IPS-15b (cell line): ENCODE results near the gene INSYN1.
"Not testable (repeated sequence)": the region's sequence is repeated elsewhere in the genome, so short reads cannot be mapped to it uniquely, and the experiment has no call there.

Source experiments
- H3K27me3 ChIP-seq: one replicate; pipeline ENCODE4 v1.6.1; 2013; ENCODE audit warnings: low read length; ENCODE audit not compliant: control insufficient read depth, insufficient read depth
- H3K36me3 ChIP-seq: one replicate; pipeline ENCODE4 v1.6.1; 2013; ENCODE audit warnings: low read length; ENCODE audit not compliant: control insufficient read depth, insufficient read depth
- H3K4me1 ChIP-seq: one replicate; pipeline ENCODE4 v1.6.1; 2013; ENCODE audit warnings: mild to moderate bottlenecking, low read length; ENCODE audit not compliant: control insufficient read depth, insufficient read depth
- H3K4me3 ChIP-seq: one replicate; pipeline ENCODE4 v1.5.1; 2013; ENCODE audit warnings: low read depth, low read length
- H3K9ac ChIP-seq: one replicate; pipeline ENCODE4 v1.6.1; 2013; ENCODE audit warnings: low read depth, mild to moderate bottlenecking, low read length
- H3K9me3 ChIP-seq: one replicate; pipeline ENCODE4 v1.6.1; 2013; ENCODE audit warnings: mild to moderate bottlenecking, low read length; ENCODE audit not compliant: control insufficient read depth, insufficient read depth

Gene INSYN1

DNA sequence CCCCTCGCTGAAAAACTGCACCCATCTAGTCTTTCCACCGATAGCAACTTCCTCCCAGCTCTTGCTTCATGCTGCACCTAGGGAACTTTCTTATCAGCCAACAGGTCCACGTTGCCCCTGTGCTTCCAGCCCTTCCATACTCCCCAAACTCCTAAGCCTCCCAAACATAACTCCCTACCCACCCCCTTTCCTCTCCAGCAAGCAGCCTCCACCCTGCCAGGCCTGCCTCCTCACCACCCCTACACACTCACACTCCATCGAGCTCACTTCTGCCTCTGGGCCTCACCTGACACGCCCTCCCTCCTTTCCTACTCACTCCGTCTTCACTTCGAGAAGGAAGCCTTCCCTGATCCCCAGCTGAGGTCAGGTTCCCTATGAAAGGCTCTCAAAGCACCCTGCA lies 8.1 kb downstream of the INSYN1 start:
- no peak overlapping the region for H3K9ac ChIP-seq
- H3K27me3 ChIP-seq, result no peaks in the 10 kb centered on the region
- no peak overlapping the region for H3K4me3 ChIP-seq
- no peaks in the 10 kb centered on the region for H3K36me3 ChIP-seq
- peaks cover 3% of the 10 kb centered on the region for H3K4me1 ChIP-seq
- H3K9me3 ChIP-seq, result no peaks in the 10 kb centered on the region

DNA sequence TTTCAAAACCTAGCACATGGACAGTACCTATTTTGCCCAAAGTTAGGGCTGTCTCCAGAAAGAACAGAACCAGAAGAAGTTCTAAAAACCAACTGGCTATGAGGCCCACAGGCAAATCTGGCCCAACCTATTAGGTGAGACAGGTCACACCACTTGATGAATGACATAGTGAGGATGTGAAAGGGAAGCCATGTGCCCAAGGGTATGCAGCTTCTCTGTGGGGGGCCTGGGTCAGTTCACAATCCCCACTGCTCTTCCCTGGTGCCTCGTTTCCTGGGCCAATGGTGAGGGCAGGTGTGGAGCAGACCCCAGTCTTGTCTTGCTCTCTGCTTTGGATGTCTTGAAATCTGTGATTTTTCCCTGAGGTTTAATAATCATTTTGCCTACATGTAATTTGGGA lies 8.9 kb downstream of the INSYN1 start:
- H3K4me1 ChIP-seq, result peaks cover 3% of the 10 kb centered on the region
- H3K36me3 ChIP-seq, result no peaks in the 10 kb centered on the region
- no peak overlapping the region for H3K4me3 ChIP-seq
- no peaks in the 10 kb centered on the region for H3K9me3 ChIP-seq
- H3K9ac ChIP-seq, result no peak overlapping the region
- no peaks in the 10 kb centered on the region for H3K27me3 ChIP-seq

DNA sequence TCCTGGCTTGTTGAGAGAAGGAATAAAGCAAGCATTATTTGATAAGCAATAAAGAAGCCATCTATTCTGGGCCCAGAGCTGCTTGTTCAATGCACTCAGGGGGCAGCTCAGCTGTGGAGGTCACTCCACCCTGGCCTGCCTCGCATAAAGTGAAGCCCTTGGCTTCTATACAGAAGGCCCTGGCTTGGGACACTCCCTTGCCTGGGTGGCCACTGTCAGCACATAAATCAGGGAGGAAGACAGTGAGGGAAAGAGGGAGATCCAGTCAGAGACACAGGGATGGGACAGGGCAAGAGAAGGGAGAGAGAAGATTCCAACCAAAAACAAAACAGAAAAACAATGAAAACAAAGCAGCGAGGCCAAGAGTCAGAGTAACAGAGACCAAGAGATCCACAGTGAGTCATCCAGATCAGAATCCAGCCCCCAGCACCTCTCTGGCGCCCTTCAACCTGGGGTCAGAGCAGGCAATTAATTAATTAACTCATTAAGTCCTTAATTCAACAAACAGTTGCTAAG lies 11.8 kb downstream of the INSYN1 start:
- H3K9me3 ChIP-seq, result no peaks in the 10 kb centered on the region
- H3K4me3 ChIP-seq, result no peak overlapping the region
- H3K9ac ChIP-seq, result no peak overlapping the region
- H3K4me1 ChIP-seq, result peaks cover 3% of the 10 kb centered on the region
- H3K27me3 ChIP-seq, result no peaks in the 10 kb centered on the region
- H3K36me3 ChIP-seq, result no peaks in the 10 kb centered on the region

DNA sequence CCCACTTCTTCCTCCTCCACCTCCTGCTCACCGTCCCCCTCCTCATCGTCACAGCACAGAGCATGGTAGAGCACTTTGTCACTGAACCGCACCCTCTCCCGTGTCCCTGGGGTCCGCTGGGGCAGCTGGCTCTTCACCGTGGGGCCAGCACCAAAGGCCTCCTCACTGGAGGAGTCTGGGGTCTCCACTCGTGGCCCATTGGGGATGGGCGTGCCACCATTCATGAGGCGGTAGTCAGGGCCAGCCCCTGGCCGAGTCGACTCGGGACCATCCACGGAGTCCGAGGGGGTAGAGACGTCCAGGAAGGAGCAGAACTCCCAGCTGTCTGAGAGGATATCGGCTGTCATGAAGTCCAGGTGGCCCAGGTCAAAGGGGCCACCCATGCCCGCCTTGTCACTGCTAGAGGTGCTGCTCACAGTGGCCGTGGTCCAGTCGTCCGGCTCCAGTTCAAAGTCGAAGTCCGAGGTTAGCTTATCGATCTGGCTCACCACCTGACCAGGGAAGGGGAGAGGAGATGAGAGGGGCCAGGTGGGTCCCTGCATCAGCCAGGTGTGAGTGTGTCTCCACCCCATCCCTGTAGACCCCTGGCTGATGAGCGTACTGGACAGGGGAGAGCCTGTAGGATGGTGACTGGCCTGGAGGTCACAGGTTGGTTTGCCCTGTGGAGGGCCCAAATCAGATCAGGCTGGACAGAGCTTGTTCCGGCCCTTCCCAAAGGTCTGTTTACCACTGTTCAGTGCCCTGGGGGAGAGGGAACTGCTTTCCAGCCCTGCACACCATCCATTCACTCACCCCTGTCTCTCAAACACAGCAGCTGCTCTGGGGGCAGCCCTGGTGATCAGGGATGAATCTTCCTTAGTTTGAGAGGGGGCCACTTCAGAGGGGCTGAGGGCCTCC lies 12.8 kb downstream of the INSYN1 start:
- no peaks in the 10 kb centered on the region for H3K36me3 ChIP-seq
- H3K27me3 ChIP-seq, result no peaks in the 10 kb centered on the region
- H3K4me1 ChIP-seq, result peaks cover 3% of the 10 kb centered on the region
- no peak overlapping the region for H3K9ac ChIP-seq
- H3K4me3 ChIP-seq, result no peak overlapping the region
- H3K9me3 ChIP-seq, result no peaks in the 10 kb centered on the region

DNA sequence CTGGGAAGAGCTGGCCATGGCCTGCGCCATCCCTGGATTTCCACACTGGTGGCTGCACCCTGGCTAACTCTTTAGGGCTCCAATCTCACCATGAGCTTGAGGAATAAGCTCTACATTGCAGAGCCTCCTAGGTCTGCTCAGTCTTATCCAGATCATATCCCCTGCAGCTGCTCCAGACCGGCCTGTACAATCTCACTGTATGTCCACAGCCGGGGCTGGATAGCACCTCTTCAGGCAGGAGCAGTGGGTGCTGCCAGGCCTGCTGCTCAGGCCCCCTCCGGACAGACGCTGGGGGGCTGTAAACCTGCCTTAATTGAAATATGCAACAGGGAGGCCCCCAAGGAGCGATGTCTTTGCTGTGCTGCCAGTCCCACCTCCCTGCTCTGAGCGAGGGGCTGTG lies 15.6 kb downstream of the INSYN1 start:
- H3K9me3 ChIP-seq, result no peaks in the 10 kb centered on the region
- H3K9ac ChIP-seq, result no peak overlapping the region
- H3K4me1 ChIP-seq, result no peaks in the 10 kb centered on the region
- no peak overlapping the region for H3K4me3 ChIP-seq
- no peaks in the 10 kb centered on the region for H3K27me3 ChIP-seq
- H3K36me3 ChIP-seq, result no peaks in the 10 kb centered on the region

DNA sequence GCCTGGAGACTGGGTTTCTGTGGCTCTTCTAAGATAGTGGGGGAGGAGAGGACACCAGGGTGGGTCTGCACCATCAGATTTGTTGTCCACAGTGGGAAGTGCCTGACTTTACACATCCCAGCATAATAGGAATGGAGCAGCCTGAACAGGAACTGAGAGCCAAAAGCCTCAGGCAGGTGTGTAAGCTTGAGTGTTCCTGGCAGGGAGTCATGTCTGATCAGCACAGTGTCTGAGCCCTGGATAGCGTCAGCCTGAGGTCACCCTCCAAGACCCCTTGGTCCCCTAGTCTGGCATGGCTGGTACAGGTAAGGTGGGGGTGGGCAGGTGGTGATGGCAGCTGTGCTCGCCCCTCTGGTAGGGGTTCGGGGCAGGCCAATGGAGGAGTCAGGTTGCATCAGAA lies 20.2 kb downstream of the INSYN1 start:
- H3K4me1 ChIP-seq, result no peaks in the 10 kb centered on the region
- no peaks in the 10 kb centered on the region for H3K9me3 ChIP-seq
- H3K36me3 ChIP-seq, result no peaks in the 10 kb centered on the region
- H3K27me3 ChIP-seq, result no peaks in the 10 kb centered on the region
- no peak overlapping the region for H3K4me3 ChIP-seq
- H3K9ac ChIP-seq, result no peak overlapping the region

DNA sequence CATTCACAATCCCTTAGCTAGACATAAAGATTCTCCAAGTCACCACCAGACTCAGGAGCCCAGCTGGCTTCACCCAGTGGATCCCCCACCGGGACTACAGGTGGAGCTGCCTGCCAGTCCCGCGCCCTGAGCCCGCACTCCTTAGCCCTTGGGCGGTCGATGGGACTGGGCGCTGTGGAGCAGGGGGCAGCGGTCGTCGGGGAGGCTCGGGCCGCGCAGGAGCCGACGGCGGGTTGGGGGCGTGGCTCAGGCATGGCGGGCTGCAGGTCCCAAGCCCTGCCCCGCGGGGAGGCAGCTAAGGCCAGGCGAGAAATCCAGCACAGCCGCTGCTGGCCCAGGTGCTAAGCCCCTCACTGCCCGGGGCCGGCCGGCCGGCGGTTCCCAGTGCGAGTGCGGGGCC lies 21.1 kb downstream of the INSYN1 start:
- not testable (repeated sequence) for H3K4me1 ChIP-seq, H3K4me3 ChIP-seq, H3K36me3 ChIP-seq, H3K9me3 ChIP-seq, H3K9ac ChIP-seq, H3K27me3 ChIP-seq

DNA sequence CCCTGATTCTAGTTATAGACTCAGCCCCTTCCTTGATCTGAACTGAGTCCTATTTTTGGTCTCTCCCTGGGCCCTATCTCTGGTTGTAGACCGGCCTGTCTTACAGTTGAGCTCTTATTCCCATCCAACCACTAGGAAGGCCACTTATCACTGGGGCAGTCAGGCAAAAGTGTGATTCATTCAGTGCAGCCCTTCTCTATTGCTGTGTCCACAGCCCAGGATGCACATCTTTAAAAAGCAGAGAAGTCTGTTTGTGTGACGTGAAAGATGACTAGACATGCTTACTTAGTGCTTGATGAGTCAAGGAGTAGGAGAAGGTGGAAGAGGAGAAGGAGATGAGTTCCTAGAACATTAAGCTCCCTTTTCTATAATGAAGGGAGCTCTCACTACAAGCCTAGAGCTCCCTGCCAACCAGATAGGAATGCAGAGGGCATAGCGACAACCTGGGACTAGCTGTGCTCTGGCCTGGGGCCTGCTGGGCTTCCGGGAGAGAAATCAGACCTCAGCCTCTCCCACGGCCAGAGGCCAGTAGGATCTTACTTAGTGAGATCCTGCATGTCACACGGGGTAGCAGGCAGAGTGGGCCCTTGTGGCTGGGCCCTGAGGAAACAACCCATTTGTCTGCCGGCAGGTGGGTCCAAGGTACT lies 25.7 kb downstream of the INSYN1 start:
- H3K4me3 ChIP-seq, result no peak overlapping the region
- no peaks in the 10 kb centered on the region for H3K4me1 ChIP-seq
- no peak overlapping the region for H3K9ac ChIP-seq
- H3K9me3 ChIP-seq, result no peaks in the 10 kb centered on the region
- H3K27me3 ChIP-seq, result no peaks in the 10 kb centered on the region
- no peaks in the 10 kb centered on the region for H3K36me3 ChIP-seq

DNA sequence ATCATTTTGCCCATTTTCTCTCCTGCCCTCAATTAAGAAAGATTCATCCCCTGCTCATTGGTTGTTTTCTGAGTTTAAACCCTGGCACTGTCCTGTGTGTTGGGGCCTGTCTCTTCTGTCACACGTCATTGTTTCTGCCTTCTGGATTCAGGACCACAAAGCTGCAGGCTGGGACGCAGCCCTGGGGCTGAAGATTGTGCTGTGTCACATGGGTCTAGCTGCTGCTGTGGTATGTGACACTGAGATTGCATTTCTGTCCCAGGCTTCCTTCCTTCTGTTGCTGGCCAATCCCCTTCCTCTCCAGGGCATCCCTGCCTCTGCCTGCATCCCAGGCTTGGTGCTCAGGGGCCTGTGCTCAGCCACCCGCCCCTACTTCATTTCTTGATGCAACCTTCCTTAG lies 28.9 kb downstream of the INSYN1 start:
- Histone ChIP-seq H3K36me3 (no peaks in the 10 kb centered on the region), H3K27me3 (no peaks in the 10 kb centered on the region), H3K9ac (no peak overlapping the region), H3K4me3 (no peak overlapping the region), H3K4me1 (no peaks in the 10 kb centered on the region), H3K9me3 (no peaks in the 10 kb centered on the region)

DNA sequence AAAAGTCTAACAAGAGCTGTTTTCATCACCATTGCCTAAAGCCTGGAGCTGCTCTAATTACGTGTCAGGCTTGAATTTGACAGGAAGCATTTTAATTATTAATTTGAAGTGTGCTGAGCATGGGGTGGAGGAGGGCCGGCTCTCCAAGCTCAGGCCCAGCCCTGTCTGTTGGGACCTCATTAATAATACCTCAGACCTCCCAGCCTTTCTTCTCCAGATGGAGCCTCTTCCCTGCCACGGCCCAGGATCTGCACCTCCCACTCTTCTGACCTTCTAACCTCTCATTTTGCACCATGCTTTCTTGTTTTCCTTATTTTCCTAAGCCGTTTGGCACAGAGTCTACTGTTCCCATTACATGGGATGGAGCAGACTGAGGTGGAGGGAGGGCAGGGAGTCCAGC lies 30.0 kb downstream of the INSYN1 start:
- H3K9me3 ChIP-seq, result no peaks in the 10 kb centered on the region
- H3K4me3 ChIP-seq, result no peak overlapping the region
- no peak overlapping the region for H3K9ac ChIP-seq
- H3K36me3 ChIP-seq, result no peaks in the 10 kb centered on the region
- no peaks in the 10 kb centered on the region for H3K27me3 ChIP-seq
- no peaks in the 10 kb centered on the region for H3K4me1 ChIP-seq

DNA sequence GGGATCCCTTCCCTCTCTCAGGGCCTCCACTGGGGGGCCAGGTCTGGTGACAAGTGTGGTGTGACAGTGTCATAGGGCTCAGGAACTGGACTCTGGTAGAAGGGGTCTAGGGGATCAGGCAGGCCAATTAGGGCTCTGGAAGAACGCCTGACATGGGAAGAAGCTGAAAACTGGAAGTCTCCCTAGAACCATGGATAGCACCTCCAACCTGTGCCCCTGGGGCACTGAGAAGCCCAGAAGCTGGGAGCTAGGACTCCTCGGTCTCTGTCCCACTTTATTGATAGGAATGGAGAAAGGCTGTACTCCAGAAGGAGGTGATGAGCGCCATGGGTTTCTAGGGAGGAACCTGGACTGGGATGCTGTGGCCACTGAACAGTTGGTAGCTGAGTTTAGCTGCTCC lies 30.7 kb downstream of the INSYN1 start:
- no peak overlapping the region for H3K4me3 ChIP-seq
- H3K9ac ChIP-seq, result no peak overlapping the region
- H3K4me1 ChIP-seq, result no peaks in the 10 kb centered on the region
- no peaks in the 10 kb centered on the region for H3K27me3 ChIP-seq
- H3K36me3 ChIP-seq, result no peaks in the 10 kb centered on the region
- H3K9me3 ChIP-seq, result no peaks in the 10 kb centered on the region

DNA sequence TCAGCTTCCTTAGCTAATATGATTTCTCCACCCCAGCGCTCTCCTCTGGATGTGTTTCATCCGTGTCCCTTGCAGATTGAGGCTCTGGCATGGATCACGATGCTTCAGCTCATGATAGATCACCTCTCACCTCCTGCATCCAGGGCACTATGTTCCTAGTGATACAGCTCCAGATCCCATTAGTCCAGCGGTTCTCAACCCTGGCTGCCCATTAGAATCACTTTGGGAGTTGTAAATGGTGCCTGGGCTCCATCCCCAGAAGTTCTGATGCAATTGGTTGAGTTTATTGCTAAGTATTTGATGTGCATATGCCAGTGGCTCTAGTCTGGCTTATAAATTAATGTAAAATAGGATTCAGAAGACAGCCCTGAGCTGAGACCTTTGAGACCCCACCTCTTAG lies 34.5 kb downstream of the INSYN1 start:
- H3K27me3 ChIP-seq, result no peaks in the 10 kb centered on the region
- no peak overlapping the region for H3K4me3 ChIP-seq
- no peak overlapping the region for H3K9ac ChIP-seq
- peaks cover 3% of the 10 kb centered on the region for H3K36me3 ChIP-seq
- H3K9me3 ChIP-seq, result no peaks in the 10 kb centered on the region
- H3K4me1 ChIP-seq, result no peaks in the 10 kb centered on the region
